Skin epidermis (tissue), 12 donors: ENCODE data around the gene TYRP1.
A peak's percentile ranks its signal among the peaks of the same experiment; 100 is the strongest.

ENCODE experiments used
- H3K27ac ChIP-seq, 21 experiments: fragments of 200-600 bp; sonication (generic) in 11 of 21; one replicate each; pipeline ENCODE4 v1.5.0; 2020; ENCODE audit warnings: mild to moderate bottlenecking in 3 of 21, inconsistent platforms in 2 of 21, moderate library complexity in 2 of 21
- H3K4me3 ChIP-seq, 7 experiments: fragments of 200-600 bp; sonication (generic) in 2 of 7; one replicate each; pipeline ENCODE4 v1.5.0; 2020; ENCODE audit warnings: inconsistent platforms in 2 of 7, mild to moderate bottlenecking in 2 of 7, moderate library complexity in 1 of 7

TYRP1 gene

GRCh38 chr9:12695474-12695873 lies 2.3 kb downstream of the TYRP1 start:
- no peak overlapping the region for H3K4me3 ChIP-seq
- H3K27ac ChIP-seq, result peak overlapping the region in 2 of 21 experiments; percentile 13 to 28

- Histone ChIP-seq H3K4me3 (no peak overlapping the region), H3K27ac (peak overlapping the region in 2 of 21 experiments; percentile 28 to 46)
These were observed 3.9 kb downstream of the TYRP1 start for GRCh38 chr9:12696931-12697622.

GRCh38 chr9:12697719-12698118 lies 4.5 kb downstream of the TYRP1 start:
- Histone ChIP-seq H3K27ac (peak overlapping the region in 2 of 21 experiments; percentile 28 to 46), H3K4me3 (no peak overlapping the region)

GRCh38 chr9:12698266-12698665 lies 5.1 kb downstream of the TYRP1 start:
- H3K4me3 ChIP-seq, result no peak overlapping the region
- peak overlapping the region in 3 of 21 experiments; percentile 28 to 37 (median 34) for H3K27ac ChIP-seq

- peak overlapping the region in 3 of 21 experiments; percentile 28 to 37 (median 34) for H3K27ac ChIP-seq
These were observed 5.8 kb downstream of the TYRP1 start for GRCh38 chr9:12698986-12699385.

GRCh38 chr9:12699529-12699928 lies 6.3 kb downstream of the TYRP1 start:
- Histone ChIP-seq H3K4me3 (no peak overlapping the region), H3K27ac (no peak overlapping the region)

More at GRCh38 chr9:12698986-12699385, 5.8 kb downstream of the TYRP1 start:
- H3K4me3 ChIP-seq, result no peak overlapping the region

GRCh38 chr9:12701126-12701525 lies 7.9 kb downstream of the TYRP1 start:
- no peak overlapping the region for H3K4me3 ChIP-seq
- no peak overlapping the region for H3K27ac ChIP-seq

- H3K27ac ChIP-seq, result no peak overlapping the region
- no peak overlapping the region for H3K4me3 ChIP-seq
These were observed 9.1 kb downstream of the TYRP1 start for GRCh38 chr9:12702160-12702758.

GRCh38 chr9:12703996-12704395 lies 10.8 kb downstream of the TYRP1 start:
- no peak overlapping the region for H3K27ac ChIP-seq
- H3K4me3 ChIP-seq, result no peak overlapping the region

GRCh38 chr9:12705738-12706391 lies 12.7 kb downstream of the TYRP1 start:
- H3K27ac ChIP-seq, result no peak overlapping the region
- H3K4me3 ChIP-seq, result no peak overlapping the region

GRCh38 chr9:12708562-12709298 lies 15.5 kb downstream of the TYRP1 start:
- H3K27ac ChIP-seq, result no peak overlapping the region
- no peak overlapping the region for H3K4me3 ChIP-seq

GRCh38 chr9:12712532-12712931 lies 19.3 kb downstream of the TYRP1 start:
- H3K4me3 ChIP-seq, result no peak overlapping the region

GRCh38 chr9:12715268-12715667 lies 22.1 kb downstream of the TYRP1 start:
- no peak overlapping the region for H3K4me3 ChIP-seq
- no peak overlapping the region for H3K27ac ChIP-seq

More at GRCh38 chr9:12712532-12712931, 19.3 kb downstream of the TYRP1 start:
- H3K27ac ChIP-seq, result no peak overlapping the region

GRCh38 chr9:12716823-12717600 lies 23.8 kb downstream of the TYRP1 start:
- Histone ChIP-seq H3K4me3 (no peak overlapping the region), H3K27ac (no peak overlapping the region)

GRCh38 chr9:12717907-12718306 lies 24.7 kb downstream of the TYRP1 start:
- no peak overlapping the region for H3K27ac ChIP-seq
- no peak overlapping the region for H3K4me3 ChIP-seq

GRCh38 chr9:12718482-12719026 lies 25.4 kb downstream of the TYRP1 start:
- H3K27ac ChIP-seq, result peak overlapping the region in 3 of 21 experiments; percentile 18 to 37 (median 26)
- no peak overlapping the region for H3K4me3 ChIP-seq

- Histone ChIP-seq H3K4me3 (no peak overlapping the region), H3K27ac (peak overlapping the region in 2 of 21 experiments; percentile 26 to 37)
These were observed 26.2 kb downstream of the TYRP1 start for GRCh38 chr9:12719431-12719830.

GRCh38 chr9:12720551-12720950 lies 27.4 kb downstream of the TYRP1 start:
- Histone ChIP-seq H3K27ac (no peak overlapping the region), H3K4me3 (no peak overlapping the region)

- Histone ChIP-seq H3K4me3 (no peak overlapping the region), H3K27ac (peak overlapping the region in 9 of 21 experiments; percentile 7 to 60 (median 26))
These were observed 28.9 kb downstream of the TYRP1 start for GRCh38 chr9:12722131-12722530.
